Measurements from ENCODE around the gene CACNA1S. TPM values are rescaled to one million over a fixed set of nuclear protein-coding genes. Genes with fewer than 3 reads are reported as not detected.

The CACNA1S gene
- total RNA-seq, 1 experiment from 2014 or later: not detected

- Histone ChIP-seq H3K4ac (ENCODE audit: low read depth, low read length) (no peak overlapping the region), H3K23ac (ENCODE audit: insufficient read length, low read depth, low read length) (no peak overlapping the region), H2BK120ac (ENCODE audit: low read depth, low read length, poor library complexity, severe bottlenecking) (no peak overlapping the region), H3K9ac (ENCODE audit: extremely low read depth, insufficient read length, low read length) (no peak overlapping the region), H3K27me3 (ENCODE audit: insufficient read depth, low read length) (no peaks in the 10 kb centered on the region), H2BK12ac (ENCODE audit: insufficient read length, low read depth, low read length) (no peak overlapping the region), H4K20me1 (ENCODE audit: control insufficient read depth, insufficient read depth, insufficient read length) (no peaks in the 10 kb centered on the region), H2BK15ac (ENCODE audit: low read depth, low read length) (no peak overlapping the region), H3T11ph (ENCODE audit: low read length) (no peak overlapping the region), H3K79me2 (ENCODE audit: insufficient read depth, low read length) (no peaks in the 10 kb centered on the region), H3K79me1 (ENCODE audit: insufficient read depth, low read depth, low read length, poor library complexity, severe bottlenecking) (no peaks in the 10 kb centered on the region), H3K9me3 (ENCODE audit: control insufficient read depth, low read depth, low read length) (no peaks in the 10 kb centered on the region), H3K18ac (ENCODE audit: insufficient read length, low read depth, low read length) (no peak overlapping the region), H3K14ac (ENCODE audit: insufficient read depth, low read length) (no peak overlapping the region), H3K4me2 (ENCODE audit: insufficient read depth, insufficient read length, low read length) (no peak overlapping the region), H3K4me1 (ENCODE audit: insufficient read depth, low read length) (peaks cover 5% of the 10 kb centered on the region; the same call in 1 of the 2 replicates), H4K8ac (replicated peaks; ENCODE audit: insufficient read length, low read depth, low read length) (no peak overlapping the region), H4K5ac (ENCODE audit: insufficient read length, low read depth, low read length) (no peak overlapping the region), H2BK20ac (ENCODE audit: low read depth, low read length, poor library complexity, severe bottlenecking) (no peak overlapping the region), H3K56ac (ENCODE audit: insufficient read length, low read depth, low read length) (no peak overlapping the region), H2BK5ac (ENCODE audit: insufficient read length, low read length) (no peak overlapping the region), H2AK5ac (ENCODE audit: insufficient read length, low read length) (no peak overlapping the region), H3K23me2 (ENCODE audit: insufficient read length, low read depth, low read length, poor library complexity, severe bottlenecking) (no peaks in the 10 kb centered on the region), H3K27ac (ENCODE audit: insufficient read length, low read depth, low read length) (no peak overlapping the region), H4K91ac (ENCODE audit: insufficient read length, low read depth, low read length) (no peak overlapping the region), H2AFZ (ENCODE audit: low read length) (no peak overlapping the region)
- Mint-ChIP-seq H3K27ac (no peak overlapping the region), H3K4me3 (no peak overlapping the region), H3K9me3 (no peaks in the 10 kb centered on the region), H3K4me1 (peaks cover 21 to 36% of the 10 kb centered on the region in 2 experiments), H3K27me3 (ENCODE audit: low read depth) (peaks cover 7% of the 10 kb centered on the region), H3K36me3 (ENCODE audit: insufficient read depth in 1 of 3, low read depth in 3 of 3) (no peaks in the 10 kb centered on the region)
- DNase-seq: no peak
- TF ChIP-seq CTCF (conservative IDR thresholded peaks at IDR 0.05): no peak
- WGBS (ENCODE audit: extremely low coverage, insufficient read length, low lambda C conversion rate): no CpG with 5 or more reads among the region's 4 CpGs
Observed at GRCh38 chr1:201060586-201060985, 51.6 kb downstream of the CACNA1S start.

Measured in H9 (cell line).